GM10266 (cell line): ENCODE measurements around the gene DOCK4.

ENCODE experiments used
- DNase-seq: peaks from one replicate; pipeline ENCODE4 v3.0.0; 2012; ENCODE audit errors: extremely low spot score
- CTCF ChIP-seq: IDR thresholded peaks from 2 replicates; pipeline ENCODE4 v1.5.1; 2012; ENCODE audit warnings: mild to moderate bottlenecking, low read depth; ENCODE audit not compliant: control insufficient read depth, insufficient read depth; ENCODE audit errors: missing control alignments

Gene DOCK4

DNA sequence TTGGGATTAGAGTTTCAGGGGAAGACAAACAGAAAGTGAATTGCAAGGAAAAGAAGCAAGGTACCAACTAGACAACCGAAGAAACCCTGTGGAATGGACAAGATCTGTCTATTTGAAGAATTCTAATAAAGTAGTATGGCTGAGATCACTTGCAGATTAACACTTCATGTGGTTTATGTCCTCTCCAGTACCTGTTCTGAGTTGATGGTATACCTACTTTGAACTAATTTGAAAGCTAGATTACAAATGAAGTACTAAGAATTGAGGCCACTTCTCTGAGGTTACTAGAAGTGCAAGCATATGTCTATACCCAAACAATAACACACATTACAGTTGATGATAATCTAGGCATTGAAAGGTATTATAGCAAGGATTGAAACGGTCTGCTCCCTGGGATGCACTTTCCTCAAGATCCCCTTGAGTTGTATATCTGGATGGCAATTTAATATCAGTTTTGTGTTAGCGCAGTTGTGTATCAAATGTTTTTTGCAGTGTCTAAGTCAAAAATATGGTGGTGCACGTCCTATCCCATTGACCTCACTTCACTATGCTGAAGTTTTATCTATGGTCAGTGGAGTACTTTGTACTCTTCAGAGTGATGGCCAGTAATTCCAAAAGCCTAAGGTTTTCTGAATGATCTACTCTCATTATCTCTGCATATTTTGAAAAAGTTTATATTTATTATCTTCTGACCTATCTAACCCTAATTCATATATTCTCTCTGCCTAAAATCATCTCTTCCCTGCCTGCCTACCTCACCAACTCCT lies 26.2 kb upstream of the DOCK4 start:
- no peak for DNase-seq
- TF ChIP-seq CTCF = no peak

DNA sequence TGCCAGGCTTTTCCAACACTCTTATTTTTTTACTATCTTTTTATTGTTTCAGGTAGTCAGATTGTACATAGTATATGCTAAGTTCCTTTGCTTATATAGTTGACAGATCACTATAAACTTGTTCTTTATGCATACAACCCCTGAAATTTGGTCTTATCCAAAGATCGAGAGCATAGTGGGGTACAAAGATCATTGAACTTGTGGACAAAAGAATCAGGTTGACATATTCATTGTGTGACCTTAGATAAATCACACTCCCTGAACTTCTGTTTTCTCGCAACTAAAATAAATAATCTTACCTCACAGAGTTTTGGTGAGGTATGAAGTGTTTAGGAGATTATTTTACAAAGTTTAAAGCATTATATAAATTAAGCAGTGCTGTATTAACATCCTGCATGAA lies 22.4 kb upstream of the DOCK4 start:
- no peak for DNase-seq
- no peak for TF ChIP-seq CTCF

DNA sequence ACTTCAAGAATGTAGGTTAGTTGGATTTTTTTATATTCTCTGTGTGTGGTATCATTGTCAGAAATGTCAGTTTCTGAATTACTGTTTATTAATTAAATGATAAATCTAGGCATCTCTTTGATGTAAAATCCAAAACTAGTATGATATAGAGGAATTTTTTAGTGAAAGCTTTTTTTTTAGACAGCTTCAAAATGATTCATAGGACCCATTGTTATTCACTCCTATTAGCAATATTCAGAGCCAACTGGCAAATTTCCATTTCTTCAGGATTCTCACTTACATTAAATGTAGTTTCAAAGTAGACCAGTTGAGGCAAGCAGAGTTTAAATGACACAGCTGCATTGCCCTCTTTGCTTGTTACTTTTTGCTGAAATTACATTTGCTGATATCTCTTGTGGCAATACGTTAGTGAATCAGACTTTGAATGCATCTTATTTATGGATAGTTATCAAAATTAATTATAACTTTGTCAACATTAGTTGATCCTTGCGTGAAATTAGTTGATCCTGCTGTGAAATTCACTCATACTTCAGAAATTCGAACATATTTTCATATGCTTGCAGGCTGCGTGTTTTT lies 20.6 kb upstream of the DOCK4 start:
- TF ChIP-seq CTCF = no peak
- no peak for DNase-seq

DNA sequence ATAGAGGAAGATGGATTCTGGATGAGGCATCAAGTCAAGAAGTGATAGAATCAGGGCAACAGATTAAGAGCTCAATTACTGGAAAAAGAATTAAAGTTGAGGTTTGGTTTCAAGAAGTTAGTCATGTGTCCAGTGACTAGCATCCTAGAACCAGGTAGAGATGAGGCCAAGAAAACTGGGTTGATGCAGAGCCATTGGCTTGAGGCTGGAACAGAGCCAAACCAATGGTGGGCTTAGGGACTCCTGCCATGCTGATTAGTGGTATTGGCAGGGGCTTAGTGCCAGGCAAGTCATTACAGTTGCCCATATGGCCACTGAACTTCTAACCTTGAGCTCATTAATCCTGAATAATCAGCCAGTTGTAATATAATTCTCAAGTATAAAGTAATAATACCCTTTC lies 18.8 kb upstream of the DOCK4 start:
- DNase-seq = no peak
- no peak for TF ChIP-seq CTCF

GRCh38 chr7:112224186-112224585 lies 18.0 kb upstream of the DOCK4 start:
- no peak for DNase-seq
- no peak for TF ChIP-seq CTCF

- no peak for TF ChIP-seq CTCF
Observed at GRCh38 chr7:112223310-112223709, 17.1 kb upstream of the DOCK4 start.

GRCh38 chr7:112220877-112221434 lies 14.8 kb upstream of the DOCK4 start:
- no peak for TF ChIP-seq CTCF
- DNase-seq = no peak

More at GRCh38 chr7:112223310-112223709, 17.1 kb upstream of the DOCK4 start:
- DNase-seq = no peak
